NB4 (cell line): Measurements from ENCODE around the gene TMEM72.
A peak's percentile ranks its signal among the peaks of the same experiment; 100 is the strongest.

Experiments
- MYC ChIP-seq: IDR thresholded peaks from 2 replicates; pipeline ENCODE4 v1.6.1; 2011; ENCODE audit warnings: low read depth, low read length
- POLR2A ChIP-seq: IDR thresholded peaks from 2 replicates; pipeline ENCODE4 v1.6.1; 2011; ENCODE audit warnings: mild to moderate bottlenecking; ENCODE audit not compliant: insufficient read length; ENCODE audit errors: extremely low read depth
- TF ChIP-seq, protein P1 (sequence below): IDR thresholded peaks from one replicate; pipeline ENCODE4 v1.5.1; 2012; ENCODE audit warnings: low read depth, low read length
- TF ChIP-seq, protein P2 (sequence below): IDR thresholded peaks from 2 replicates; pipeline ENCODE4 v1.6.1; 2011; ENCODE audit warnings: low read depth, low read length

DNA sequence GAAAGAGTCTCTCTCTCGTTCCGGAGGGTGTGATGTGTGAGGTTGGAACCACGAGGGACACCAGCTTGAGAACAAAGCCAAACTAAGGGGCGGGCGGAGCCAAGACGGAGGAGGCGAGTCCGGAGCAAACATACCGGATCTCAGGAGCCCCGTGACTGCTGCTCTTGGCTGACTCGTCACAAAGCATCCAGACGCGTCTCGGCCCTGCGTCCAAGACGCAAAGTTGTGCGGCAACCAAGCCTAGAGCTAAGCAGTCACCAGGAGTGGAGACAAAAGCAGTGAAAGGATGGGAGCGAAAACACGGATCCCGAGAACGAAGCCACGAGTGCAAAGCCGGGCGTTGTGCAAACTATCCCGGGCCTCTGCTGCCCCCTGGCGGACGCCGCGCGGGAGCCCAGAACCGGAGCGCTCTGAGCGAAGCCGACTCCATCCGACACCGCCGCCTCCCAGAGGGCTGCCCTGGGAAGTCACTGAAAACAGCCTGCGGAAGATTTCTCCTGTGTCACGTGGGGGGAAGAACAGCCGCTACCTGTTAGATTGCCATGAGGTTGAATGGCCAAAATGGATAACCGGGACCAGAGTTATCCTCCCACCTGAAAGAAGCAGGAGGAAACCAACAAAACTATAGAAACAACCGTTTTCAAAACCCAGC lies 46.4 kb upstream of the TMEM72 start:
- TF ChIP-seq, protein P1, sequence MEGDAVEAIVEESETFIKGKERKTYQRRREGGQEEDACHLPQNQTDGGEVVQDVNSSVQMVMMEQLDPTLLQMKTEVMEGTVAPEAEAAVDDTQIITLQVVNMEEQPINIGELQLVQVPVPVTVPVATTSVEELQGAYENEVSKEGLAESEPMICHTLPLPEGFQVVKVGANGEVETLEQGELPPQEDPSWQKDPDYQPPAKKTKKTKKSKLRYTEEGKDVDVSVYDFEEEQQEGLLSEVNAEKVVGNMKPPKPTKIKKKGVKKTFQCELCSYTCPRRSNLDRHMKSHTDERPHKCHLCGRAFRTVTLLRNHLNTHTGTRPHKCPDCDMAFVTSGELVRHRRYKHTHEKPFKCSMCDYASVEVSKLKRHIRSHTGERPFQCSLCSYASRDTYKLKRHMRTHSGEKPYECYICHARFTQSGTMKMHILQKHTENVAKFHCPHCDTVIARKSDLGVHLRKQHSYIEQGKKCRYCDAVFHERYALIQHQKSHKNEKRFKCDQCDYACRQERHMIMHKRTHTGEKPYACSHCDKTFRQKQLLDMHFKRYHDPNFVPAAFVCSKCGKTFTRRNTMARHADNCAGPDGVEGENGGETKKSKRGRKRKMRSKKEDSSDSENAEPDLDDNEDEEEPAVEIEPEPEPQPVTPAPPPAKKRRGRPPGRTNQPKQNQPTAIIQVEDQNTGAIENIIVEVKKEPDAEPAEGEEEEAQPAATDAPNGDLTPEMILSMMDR = peak; percentile 90
- TF ChIP-seq, protein P2, sequence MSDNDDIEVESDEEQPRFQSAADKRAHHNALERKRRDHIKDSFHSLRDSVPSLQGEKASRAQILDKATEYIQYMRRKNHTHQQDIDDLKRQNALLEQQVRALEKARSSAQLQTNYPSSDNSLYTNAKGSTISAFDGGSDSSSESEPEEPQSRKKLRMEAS = 0 out of 2 replicates have a peak, but pooled peaks have one; percentile 16
- TF ChIP-seq MYC = peak; percentile 68
- no peak for TF ChIP-seq POLR2A
